DMS53 (cell line): Measurements from ENCODE around the gene SEC61B.
A peak's percentile ranks its signal among the peaks of the same experiment; 100 is the strongest.
"Not testable (repeated sequence)": the region's sequence is repeated elsewhere in the genome, so short reads cannot be mapped to it uniquely, and the experiment has no call there.

ENCODE experiments used
- DNase-seq: peaks from one replicate; lab custom pipeline; 2025; lab: John Stamatoyannopoulos, UW

Gene SEC61B

DNA sequence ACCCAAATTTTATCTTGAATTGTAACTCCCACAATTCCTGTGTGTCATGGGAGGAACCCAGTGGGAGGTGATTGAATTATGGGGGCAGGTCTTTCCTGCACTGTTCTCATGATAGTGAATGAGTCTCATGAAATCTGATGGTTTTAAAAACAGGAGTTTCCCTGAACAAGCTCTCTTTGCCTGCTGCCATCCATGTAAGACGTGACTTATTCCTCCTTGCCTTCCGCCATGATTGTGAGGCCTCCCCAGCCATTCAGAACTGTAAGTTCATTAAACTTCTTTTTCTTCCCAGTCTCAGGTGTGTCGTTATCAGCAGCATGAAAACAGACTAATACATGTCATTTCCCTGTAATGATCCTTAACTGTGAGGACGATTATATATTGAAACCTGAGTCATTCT, 15.8 kb downstream of the SEC61B start:
- not testable (repeated sequence) for DNase-seq

DNA sequence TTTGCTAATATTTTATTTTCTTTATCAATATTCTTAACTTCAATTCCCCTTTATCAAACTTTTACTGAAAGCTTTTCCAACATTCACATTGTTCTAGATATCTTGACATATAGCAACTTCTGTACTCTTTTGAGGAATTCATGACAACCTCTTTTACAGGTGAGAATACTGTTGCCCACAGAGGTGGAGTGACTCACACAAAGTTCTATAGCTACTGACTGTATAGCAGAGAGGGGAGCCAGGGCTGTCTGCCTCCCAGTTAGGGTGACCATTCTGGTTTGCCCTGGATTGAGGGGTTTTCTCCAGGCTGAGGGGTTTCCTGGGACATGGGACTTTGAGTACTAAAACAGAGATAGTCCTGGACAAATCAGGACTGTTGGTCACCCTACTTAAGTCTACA, 16.2 kb downstream of the SEC61B start:
- no peak for DNase-seq

DNA sequence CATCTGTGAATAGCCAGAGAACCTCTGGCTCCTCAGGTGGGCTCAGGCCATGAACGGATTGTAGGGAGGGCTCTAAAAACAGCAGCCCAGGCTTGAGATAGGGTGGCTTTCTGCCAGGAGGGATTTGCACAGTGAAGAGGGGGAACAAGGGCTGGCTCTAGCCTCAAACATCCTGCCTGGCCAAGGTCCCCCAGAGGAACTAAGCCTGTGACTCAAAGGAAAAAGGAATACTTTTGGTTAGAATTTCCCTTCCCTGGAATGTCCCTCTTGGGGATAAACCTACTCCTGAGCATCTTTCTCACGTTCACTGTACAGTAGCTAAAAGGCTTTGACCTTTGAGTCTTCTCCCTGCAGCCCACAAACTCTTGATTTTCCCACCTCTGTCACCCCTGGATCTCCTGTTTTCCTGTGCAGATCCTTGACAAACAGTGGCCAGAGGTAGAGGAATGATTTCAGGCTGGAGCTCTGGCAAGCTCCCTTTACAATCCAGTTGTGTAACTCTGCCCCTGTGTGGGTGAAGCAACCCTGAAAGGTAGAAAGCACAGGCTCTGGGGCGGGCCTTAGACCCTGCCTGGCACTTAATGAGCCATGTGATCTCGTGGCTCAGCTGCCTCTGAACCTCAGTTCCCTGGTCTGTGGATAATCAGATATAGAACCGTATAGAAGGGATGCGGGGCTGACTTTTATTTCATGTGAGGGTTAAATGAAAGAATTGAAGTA, 17.4 kb downstream of the SEC61B start:
- no peak for DNase-seq

DNA sequence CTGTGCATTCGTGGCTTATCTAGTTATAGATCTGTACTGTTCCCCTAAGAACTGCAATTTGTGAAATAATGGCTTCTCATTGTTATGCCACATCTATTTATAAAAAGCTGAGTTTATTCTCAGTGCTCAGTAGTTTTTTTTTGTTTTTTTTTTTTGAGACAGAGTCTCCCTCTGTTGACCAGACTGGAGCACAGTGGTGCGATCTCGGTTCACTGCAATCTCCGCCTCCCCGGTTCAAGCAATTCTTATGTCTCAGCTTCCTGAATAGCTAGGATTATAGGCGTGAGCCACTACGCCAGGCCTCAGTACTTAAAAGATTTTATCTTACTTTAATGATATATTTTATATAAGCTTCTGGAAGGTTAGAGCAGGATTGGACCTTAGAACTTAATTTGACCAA, 19.0 kb downstream of the SEC61B start:
- DNase-seq: no peak

DNA sequence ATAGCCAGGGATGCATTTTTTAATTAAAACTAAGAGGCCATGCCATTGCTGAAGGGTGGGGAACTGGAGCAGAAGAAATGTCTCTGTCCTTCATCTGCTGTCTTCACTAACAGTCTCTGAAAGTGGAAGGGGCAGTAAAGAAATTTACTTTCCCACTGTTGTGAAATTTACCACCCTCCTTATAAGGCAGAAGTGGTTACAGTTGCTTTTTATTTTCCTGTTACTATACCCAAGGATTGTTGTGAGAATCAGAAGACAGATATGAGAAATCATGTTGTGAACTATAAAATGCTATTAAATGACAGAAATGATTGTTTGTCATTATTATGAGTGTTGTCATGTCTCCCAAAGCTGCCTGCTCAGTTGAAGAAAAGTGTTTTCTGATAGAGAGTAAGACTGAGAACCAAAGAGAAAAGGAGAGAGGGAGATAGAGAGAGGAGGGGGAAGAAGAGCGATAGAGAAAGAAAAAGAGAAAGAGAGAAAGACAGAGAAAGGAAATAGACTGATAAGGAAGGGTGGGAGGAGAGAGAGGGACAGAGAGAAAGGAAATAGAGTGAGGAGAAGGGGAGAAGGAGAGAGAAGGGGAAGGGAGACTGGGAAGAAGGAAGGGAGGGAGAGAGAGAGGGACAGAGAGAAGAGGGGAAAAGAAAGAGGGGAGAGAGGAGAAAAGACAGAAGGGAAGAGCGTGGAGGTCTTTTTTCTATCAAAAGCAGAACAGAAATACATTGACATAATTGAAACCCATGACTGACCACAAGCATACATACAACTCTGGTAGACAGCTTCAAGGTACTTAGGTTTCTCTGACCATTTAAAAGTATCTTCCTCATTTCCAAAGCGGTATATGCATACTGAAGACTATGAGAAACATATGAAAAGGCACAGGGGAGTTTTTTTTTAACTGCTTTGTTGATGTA, 22.5 kb downstream of the SEC61B start:
- no peak for DNase-seq

DNA sequence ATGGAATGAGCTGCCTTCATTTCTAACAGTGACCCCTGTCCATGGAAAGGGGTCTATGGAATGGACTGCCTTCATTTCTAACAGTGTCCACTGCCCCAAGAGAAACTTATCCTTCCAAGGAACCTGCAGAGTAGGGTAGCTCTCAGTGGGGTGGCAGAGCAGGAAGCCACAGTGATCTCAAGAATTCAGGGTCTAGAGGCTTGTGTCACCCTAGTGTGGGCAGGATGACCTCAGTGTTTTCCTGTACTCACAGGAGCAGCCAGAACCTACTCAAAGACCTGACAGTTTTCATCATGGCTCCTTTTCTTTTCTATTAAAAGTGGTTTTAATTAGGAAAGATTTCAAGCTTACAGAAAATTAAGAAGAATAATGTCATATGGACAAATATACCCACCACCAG, 27.5 kb downstream of the SEC61B start:
- DNase-seq: no peak

DNA sequence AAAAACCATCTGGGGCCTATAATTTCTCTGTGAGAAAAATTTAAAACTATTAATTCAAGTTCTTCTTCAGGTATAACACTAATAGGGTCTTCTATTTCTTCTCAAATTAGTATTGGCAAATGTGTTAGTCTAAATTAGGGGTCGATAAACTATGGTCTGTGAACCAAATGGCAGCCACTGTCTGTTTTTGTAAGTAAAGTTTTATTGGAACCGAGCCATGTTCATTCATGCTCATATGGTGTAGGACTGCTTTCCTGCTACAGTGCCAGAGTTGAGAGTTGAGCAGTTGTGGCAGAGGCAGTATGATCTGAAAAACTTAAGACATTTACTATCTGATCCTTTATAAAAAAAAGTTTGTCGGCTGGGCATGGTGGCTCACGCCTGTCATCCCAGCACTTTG, 29.1 kb downstream of the SEC61B start:
- no peak for DNase-seq

DNA sequence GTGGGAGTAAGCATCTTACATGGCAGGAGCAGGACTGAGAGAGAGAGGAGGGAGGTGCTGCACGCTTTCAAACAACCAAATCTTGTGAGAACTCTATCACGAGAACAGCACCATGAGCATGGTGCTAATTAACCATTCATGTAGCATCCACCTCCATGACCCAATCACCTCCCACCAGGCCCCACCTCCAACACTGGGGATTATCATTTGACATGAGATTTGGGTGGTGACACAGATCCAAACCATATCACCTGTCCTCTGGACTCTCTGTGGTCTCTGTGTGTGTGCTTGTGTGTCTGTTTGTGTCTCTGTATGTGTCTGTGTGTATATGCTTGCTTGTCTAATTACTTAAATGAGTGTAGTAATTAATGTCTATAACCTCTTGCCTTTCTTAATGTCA, 31.1 kb downstream of the SEC61B start:
- no peak for DNase-seq

DNA sequence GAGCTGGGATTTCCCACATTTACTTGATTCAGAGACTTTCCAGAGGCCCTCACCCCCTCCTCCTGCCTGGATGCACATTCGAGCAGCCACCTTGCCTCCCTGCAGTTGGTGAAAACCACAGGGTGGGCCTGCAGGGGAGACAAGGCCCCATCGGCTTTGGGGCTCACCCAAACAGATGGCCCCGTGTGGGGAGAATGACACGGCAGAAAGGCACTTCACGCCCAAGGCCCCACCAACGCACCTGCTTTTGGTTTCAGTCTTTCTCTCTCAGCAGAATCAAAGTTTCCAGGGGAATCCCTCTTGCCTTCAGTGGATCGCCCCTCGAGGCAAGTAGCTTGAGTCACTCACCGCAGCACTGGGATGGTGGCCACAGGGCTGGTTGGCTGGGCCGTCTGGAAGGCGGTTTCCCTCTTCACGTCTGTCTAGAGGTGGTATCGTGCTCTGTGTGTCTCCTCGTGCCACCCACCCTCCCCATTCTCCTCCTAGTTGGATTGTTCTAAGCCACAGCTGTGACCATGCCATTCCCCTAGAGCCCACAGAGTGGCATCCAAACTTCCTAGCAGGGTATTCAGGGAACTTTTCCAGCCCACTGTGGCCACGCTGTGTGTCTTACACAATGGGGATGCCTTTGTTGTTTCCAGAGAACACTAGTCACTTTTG, 31.8 kb downstream of the SEC61B start:
- DNase-seq: no peak

DNA sequence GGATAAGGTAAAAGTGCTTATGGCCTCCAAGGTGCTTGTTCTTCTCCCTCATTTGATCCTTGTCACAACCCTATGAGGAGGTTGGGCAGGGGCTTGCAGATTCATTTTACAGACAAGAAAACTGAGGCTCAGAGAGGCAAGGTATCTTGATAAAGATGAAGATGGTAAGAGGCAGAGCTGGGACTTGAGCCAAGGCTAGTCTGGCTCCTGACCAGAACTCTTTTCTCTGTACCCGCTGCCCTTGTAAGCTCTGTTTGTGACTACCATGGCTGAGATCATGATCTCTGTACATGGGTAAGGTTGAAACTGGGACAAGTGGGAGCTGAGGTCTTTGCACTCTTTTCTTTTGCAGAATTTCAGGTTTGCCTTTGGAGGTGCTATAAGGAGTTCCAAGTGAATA, 33.6 kb downstream of the SEC61B start:
- DNase-seq: no peak

DNA sequence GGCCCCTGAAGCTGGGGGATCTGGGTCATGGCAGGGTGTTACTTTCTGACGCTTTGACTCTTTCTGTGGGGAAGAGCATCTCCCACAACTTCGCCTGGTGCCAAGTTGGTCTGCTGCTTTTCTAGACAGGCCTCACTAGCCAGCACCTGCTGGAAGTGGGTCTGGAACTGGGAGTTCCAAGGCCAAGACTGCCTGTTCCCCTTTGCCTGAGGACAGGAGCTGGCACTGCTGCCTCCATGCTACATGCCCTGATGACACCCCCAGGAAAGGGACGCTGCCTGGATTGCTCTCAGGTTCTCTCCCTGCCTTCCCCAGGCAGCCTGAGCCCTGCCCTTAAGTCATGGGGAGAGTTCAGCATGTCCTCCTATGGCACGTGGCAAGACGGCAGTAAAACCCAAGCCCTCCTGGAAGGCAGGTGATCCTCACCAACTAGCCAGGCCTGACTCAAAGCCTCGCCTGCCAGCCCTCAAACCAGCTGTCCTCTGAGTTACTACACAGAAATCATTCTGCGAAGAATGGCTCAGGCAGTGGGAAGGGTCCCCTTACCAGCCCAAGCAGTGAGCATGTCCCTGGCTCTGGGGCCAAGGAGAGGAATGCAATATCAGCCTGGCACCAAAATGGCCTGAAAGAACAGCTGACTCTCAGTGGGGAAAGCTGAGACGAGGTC, 35.8 kb downstream of the SEC61B start:
- no peak for DNase-seq

DNA sequence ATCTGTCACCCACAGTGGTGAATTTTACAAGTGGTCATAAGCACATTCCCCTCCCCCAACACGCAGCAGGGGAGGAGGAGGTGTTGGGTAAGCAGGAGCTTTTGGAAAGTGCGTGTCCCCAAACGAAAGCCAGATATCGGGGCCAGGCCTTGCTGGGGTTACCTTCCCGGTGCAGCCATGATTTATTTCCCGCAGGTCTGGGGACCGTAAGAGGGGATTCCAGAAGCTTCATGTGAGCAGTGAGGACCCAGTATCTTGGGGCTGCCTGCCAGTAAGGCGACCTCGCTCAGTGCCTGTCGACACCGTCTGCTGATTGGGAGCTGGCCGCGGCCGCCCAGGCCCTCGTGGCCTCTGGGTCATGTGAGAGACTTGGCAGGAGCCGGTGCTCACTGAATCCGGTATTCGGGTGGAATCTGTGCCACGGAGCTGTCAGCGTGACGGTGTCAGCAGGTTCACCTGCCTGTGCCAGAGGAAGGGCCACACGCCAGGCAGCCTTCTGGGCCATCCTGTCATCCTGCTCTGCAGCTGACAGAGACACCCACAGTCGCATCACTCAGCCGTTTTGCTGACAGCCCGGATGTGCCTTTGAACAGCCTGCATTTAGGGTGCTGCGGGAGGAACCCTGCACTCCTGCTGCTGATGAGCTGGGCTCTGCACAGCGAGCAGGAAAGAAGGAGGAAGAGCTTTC, 37.3 kb downstream of the SEC61B start:
- peak; percentile 78 for DNase-seq

DNA sequence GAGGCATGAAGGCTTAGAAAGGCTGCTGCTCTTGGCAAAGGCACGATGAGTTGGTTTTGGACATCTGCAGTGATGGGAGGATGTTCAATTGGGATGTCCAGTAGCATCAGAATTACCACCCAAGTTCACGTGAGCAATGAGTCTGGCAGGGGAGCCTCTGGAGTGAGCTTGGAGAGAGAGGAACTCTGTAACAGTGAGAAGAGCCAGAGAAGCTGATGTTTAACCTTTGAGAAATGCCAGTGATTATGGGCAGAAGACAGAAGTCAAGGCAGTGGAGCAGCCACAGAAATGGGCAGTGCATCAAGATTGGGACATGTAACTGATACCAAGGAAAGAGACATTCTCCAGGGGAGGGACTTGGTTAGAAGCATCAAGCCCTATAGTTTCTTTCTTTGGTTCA, 39.8 kb downstream of the SEC61B start:
- no peak for DNase-seq

DNA sequence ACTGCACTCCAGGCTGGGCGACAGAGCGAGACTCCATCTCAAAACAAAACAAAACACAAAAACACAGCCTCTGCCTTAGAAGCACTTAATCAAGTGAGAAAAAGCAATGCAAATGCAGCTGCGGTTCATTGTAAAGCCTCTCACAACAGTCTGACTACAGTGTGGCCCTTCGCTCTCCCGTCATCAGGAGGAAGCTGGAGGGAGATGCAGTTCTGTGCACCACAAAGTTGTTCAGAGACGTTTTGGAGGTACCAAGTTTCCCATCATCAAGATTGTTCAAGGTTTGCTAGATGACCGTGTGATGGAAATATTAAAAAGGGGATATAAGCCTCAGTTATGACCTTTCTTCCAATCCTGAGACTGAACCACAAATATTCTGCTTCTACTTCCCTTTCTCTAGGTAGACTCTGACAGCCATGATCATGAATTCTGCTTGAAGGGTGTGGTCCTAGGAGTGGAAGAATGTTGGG, 40.9 kb downstream of the SEC61B start:
- no peak for DNase-seq

DNA sequence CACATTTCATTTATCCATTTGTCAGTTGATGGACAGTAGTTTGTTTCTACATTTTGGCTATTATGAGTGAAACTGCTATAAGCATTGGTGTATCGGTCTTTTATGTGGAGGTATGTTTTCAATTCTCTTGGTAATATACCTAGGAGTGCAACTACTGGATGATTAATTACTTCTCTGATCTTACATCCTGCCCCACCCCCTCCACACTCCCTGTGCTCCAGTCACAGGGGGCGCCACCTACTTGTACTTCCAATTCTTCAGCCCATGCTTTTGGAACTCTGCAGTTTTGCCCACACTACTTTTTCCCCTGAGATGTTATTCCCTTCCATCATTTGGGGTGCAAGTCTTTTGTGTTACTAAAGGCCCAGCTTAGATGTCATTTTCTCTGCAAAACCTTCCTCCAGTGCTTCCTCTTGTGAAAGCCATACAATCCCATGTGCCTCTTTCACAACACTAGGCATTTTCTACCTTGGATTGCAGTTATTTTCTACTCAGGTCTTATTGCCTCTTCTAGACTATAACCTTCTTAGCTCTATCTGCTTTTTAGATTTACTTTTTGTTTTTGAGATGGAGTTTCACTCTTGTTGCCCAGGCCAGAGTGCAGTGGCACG, 42.1 kb downstream of the SEC61B start:
- DNase-seq: peak; percentile 20

DNA sequence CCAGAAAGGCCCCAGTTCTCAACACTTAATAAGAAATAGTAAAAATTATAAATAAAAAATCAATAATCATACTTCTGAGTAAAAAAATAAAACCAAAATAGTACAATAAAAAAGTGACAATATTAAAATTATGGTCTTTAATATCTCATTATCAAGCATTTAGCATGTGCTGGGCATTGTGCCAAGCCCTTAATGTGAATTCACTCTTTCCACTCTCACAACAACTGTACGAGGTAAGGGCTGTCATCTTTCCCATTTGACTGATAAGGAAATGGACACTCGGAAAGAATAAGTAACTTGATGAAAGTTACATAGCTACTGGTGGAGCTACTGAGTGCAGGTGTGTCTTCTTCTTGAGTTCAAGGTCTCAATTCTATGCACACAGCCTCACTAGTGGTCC, 43.6 kb downstream of the SEC61B start:
- DNase-seq: no peak

DNA sequence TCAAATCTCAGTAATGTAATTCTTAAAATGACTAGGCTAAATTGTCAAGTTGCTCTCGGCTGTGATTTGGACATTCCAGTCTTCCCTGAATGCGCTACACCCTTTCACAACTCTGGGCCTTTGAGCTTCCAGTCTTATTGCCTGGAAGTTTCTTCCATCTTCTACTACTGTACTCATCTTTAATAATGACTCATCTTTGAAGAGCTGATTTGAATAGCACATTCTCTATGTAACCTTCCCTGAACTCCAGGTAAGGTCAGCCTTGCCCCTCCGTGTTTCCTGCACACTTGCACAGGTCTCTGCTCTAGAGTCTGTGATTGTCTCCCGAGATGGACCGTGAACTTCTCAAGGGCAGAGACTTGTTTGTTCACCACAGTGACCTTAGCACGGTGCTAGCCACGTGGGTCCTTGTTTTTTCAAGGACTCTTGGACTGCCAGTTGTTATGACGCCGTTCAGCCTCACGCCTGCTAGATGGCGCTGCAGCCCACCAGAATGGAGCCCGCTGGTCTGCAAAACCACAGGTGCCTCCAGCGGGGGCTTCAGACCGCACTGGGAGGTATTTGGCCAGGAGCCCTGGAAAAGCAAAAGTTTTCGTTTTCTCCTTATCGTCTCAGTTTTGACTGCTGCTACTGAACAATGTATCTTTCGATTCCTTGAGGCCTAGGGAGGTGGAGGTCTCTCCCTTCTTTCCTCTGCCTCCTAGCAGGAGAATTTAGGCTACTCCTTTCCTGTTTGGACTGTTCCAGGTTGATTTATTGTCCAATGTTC, 44.4 kb downstream of the SEC61B start:
- peak; percentile 79 for DNase-seq

DNA sequence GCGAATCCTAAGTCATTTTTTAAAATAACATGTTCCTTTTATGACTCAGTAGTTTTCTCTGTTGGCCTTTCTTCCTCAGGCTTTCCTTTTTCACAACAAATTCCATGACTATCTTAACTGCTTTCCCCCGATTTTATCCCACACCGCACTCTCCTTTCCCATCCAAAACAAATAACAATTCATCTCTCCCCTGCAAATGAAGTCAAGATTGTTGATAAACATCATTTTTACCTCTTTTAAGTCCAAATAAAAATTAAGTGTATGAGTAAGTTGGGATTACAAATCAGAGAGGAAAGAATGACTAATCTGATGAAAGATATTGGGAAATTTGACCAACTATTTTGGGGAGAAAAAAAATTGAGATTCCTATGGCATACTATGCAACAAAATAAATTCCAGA, 47.3 kb downstream of the SEC61B start:
- no peak for DNase-seq

DNA sequence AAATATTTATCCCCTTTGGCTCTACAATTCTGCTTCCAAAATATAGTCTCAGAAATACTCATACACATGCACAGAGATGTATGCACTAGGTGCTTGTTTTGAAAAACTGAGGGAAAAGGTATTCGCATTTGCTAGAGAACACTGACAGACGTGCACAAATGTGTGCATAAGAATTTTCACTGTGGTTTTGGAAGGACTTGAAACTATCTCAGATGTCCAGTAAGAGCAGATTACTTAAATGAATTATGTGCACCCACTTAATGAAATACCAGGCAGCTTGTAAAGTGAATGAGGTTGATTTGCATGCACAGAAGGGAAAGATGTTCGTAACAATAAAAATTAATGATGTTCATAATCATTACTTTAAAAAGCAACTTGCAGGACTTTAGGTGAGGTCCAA, 48.4 kb downstream of the SEC61B start:
- DNase-seq: no peak

DNA sequence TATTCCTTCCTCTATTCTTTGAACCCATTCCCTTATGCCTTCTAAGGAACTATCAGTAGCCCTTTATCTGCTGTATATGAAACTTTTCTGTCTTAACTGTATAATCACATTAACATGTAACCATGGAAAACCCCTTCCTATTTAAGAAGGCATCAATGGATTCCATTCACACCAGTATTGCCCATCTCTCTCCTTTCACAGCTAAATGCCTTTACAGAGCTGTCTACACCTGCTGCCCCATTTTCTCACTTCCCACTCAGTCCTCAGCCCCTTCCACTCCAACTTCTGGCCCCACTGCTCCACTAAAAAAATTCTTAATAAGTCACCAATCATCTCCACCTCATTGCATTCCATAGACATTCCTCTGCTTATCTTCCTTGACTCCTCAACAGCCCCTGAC, 50.8 kb downstream of the SEC61B start:
- no peak for DNase-seq
